Activated naive CD8-positive, alpha-beta T cell treated with anti-CD3 and anti-CD28 coated beads, Interleukin-2, amount 50 U/mL, for 16 hours (primary cell): Measurements from ENCODE around the gene ERFE.
"Not testable (repeated sequence)": the region's sequence is repeated elsewhere in the genome, so short reads cannot be mapped to it uniquely, and the experiment has no call there.

Source experiments
- DNase-seq: peaks from one replicate; pipeline ENCODE4 v3.0.0-alpha.2; 2020; ENCODE audit warnings: low read depth, low spot score

The ERFE gene, protein sequence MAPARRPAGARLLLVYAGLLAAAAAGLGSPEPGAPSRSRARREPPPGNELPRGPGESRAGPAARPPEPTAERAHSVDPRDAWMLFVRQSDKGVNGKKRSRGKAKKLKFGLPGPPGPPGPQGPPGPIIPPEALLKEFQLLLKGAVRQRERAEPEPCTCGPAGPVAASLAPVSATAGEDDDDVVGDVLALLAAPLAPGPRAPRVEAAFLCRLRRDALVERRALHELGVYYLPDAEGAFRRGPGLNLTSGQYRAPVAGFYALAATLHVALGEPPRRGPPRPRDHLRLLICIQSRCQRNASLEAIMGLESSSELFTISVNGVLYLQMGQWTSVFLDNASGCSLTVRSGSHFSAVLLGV

DNA sequence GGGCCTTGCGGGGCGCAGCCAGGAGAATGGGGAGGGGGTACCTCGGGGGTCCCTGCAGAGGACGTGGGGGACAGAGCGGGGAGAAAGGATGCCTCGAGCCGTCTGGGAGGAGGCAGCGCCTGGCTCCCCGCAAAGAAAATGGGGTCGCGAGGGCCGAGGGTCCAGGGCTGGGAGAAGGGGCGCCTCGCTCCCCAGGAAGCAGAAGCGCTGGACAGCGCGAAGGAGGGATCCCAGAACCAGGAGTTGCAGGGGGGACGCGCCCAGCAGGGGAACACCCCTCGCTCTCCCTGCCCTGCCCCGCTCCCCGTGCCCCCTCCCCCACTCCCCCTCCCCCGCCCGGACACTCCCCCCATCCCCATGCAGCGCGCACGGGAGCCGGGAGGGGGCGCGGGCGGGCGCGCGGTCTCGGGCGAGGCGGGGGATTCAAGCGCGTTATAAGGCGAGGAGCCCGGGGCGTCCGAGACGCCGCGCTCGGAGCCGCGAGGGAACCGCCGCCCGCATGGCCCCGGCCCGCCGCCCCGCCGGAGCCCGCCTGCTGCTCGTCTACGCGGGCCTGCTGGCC lies at the start of gene ERFE:
Gene ERFE, plus strand, starts transcription at position 462 of the 562 bp plus-strand sequence. Its CDS starts 38 bp downstream, at position 500.
- DNase-seq = no peak

GRCh38 chr2:238113611-238114010 lies 45.2 kb upstream of the ERFE start:
- no peak for DNase-seq

DNA sequence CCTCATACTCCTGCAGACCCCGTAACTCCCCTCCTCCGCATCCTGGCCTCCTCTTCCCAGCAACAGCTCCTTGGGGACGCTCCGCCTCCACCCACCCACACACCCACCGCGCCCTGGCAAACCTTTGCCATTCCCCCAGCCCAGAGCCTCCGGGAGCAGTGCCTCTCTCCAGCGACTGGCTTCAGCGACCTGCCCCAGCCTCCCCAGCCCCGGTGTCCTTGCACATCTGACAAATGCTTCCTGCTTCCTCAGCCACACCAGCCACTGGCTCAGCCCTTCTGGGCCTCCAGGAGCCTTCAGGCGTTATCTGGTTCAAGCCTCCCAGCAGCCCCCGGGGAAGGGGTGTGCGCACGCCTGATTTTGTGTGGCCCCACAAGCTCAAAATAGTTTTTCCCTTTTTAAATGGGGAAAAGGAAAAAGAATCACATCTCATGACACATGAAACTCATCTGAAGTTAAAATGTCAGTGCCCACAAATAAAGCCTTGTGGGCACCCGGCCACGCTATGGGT lies 44.4 kb upstream of the ERFE start:
- no peak for DNase-seq

DNA sequence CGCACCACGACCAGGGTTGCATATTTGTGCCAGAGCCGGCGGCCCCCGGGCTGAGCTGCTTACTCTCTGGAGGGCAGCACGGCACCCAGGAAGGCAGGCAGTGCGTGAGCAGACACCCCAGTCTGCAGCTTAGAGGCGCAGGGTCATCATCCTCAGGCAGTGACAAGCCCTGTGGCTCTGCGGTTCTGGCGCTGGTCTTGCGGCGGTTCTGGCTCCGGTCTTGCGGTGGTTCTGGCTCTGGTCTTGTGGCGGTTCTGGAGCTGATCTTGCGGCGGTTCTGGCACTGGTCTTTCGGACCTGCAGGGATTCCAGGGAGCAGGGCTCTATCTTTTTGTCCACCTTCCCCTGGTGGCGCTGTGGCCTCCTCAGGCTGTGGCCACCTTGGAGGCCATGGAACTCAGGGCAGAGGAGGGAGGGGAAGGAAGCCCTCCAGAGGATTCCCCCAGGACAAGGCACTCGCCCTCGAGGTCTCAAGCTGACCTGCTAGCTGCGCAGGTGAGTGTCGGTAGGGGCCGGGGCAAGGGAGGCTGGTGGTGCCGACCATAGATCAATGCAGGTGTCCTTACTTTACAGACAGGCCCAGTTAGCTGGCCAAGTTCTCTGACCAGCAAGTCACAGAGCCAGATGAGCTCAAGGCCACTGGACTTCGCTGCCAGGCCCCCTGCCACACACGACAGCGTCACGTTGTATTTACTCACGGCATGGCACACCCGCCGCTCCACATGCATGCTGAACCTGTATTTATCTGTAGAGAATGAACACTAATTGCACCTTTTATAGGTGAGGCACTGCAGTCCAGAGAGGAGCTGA lies 43.7 kb upstream of the ERFE start:
- no peak for DNase-seq

- DNase-seq = not testable (repeated sequence)
Observed at GRCh38 chr2:238115709-238116108, 43.1 kb upstream of the ERFE start.

- DNase-seq = no peak
Observed at GRCh38 chr2:238116298-238117198, 42.2 kb upstream of the ERFE start.

- no peak for DNase-seq
Observed at GRCh38 chr2:238117199-238118154, 41.3 kb upstream of the ERFE start.

- no peak for DNase-seq
Observed at GRCh38 chr2:238119756-238120462, 38.9 kb upstream of the ERFE start.

DNA sequence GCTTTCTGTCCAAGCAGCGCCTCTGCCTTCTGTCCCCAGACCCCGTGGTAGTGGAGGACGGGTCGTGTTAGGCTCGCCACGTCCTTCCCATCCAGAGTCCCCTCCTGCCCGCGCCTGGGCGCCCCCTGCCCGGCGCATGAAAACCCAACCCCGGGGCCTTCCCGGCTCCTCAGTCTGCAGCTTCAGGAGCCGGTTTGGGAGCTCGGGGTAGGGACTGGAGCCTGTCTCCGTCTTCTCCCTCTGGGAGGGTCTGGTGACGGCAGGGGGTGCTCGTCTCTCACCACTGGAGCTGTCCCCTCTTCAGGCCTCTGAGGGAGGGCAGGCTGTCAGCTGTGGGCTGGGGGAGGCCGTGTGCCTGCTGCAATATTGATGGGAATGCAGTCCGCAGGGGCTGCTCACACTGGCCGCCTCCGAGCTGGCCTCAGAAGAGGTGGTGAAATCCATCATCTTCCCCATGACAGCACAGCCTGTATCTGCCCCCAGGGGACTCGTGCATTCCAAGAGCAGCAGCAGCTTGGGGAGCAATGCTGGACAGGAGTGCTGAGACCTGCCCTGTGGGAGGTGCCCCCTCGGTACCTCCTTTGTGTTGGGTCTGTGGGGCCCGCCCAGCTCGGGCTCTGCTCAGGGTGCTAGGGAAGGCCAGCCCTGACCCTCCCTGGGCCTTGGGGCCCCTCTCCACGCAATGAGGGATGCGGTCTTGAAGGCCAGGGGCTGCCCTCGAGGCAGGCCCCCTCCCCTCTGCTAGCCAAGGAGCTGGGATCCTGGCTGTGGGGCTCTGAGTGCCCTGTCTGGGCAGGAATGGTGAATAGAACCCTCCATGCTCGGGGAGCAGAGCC lies 38.1 kb upstream of the ERFE start:
- no peak for DNase-seq

DNA sequence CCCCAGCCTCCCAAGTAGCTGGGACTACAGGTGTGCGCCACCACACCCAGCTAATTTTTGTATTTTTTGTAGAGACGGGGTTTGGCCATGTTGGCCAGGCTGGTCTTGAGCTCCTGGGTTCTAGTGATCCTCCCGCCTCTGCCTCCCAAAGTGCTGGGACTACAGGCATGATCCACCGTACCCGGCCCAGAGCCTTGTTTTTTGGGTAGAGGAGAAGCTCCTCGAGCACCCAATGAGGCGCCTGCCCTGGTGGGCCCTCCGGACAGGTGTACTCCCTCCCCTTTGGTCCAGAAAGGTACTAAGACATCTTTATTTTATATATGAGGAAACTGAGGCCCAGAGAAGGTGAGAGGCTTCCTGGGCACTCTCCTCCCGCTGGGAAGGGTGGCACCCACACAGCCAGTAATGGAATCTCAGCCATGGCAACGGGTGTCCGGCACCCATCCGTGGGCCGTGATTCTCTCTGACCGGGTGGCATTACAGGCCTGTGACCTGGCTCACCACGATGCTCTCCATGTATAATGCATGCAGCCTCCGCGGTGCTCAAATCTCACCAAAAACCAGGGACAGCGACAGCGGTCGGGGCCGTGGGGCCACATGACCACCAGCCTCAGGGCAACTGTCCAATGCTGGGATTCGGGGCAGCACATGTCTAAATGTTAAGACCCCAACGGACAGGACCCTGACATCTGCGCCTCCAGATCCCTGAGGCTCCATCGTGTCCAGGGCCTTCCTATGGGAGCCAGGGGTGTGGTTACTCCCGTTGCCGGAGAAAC lies 37.1 kb upstream of the ERFE start:
- DNase-seq = no peak

GRCh38 chr2:238122287-238123217 lies 36.2 kb upstream of the ERFE start:
- no peak for DNase-seq

DNA sequence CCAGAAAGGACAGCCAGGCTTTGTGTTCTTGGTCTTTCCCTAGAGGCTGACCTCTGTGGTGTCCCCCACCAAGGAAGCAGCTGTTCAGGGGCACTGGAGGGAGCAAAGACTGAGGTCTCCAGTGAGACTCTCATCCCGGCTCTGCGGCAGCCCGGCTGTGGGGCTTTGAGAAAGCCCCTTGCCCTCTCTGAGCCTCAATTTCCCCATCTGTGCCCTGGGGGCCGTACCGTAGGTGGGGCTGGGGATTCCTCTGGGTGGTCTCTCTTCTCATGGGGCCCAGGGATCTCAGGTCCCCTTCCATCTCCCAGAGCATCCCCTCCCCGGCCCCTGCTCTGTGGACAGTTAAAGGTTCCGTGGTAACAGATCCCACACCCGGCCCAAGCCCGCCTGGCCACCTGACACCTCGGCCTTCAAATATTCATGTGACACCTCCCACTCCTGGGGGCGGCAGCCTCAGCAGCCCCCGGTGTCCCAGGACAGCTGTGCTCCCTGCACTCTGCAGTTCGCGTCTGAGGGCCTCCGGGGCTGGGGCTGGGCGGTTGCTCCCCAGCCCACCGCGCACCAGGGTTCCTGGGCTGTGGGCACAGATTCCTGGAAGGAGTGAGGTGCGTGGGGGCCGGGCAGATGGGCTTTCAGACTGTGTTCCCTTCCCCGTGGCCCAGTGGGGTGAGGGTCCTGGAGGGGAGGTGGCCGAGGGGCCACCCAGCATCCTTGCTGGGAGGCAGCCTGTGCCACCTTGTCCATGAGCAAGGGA lies 35.4 kb upstream of the ERFE start:
- DNase-seq = no peak

DNA sequence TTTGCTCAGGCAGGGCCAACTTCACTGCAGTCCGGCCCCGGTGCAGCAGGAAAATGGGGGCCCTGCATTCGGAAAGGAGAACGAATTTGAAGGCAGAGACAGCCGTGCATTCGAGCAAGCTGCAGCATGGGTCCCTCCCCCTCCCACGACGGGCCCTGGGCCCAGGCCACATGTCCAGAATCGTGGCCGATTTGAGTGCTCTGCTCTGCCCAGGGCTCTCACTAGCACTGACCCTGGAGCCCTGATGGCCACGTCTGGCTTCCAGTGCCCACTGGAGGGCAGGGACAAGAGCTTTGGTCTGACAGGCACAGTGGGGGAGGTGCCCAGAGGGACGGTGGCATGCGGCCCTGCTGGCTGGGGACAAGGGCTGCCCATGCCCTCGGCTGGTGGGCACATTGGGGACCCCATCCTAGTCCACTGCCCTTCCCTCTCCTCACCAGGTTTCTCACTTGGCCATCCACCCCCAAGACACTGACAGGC lies 34.7 kb upstream of the ERFE start:
- DNase-seq = no peak

- no peak for DNase-seq
Observed at GRCh38 chr2:238124488-238125126, 34.2 kb upstream of the ERFE start.

- no peak for DNase-seq
Observed at GRCh38 chr2:238125127-238125885, 33.5 kb upstream of the ERFE start.
